ENCODE data around the gene MAP2K2. TPM values are rescaled to one million over a fixed set of nuclear protein-coding genes. Genes with fewer than 3 reads are reported as not detected.
A peak's percentile ranks its signal among the peaks of the same experiment; 100 is the strongest.

The MAP2K2 gene
- total and polyA plus RNA-seq, 9 of the 15 experiments (the other 6 are each of a cell fraction or from before 2014, with no cell fraction given) = 1.0 to 151 (median 58.3) TPM

DNA sequence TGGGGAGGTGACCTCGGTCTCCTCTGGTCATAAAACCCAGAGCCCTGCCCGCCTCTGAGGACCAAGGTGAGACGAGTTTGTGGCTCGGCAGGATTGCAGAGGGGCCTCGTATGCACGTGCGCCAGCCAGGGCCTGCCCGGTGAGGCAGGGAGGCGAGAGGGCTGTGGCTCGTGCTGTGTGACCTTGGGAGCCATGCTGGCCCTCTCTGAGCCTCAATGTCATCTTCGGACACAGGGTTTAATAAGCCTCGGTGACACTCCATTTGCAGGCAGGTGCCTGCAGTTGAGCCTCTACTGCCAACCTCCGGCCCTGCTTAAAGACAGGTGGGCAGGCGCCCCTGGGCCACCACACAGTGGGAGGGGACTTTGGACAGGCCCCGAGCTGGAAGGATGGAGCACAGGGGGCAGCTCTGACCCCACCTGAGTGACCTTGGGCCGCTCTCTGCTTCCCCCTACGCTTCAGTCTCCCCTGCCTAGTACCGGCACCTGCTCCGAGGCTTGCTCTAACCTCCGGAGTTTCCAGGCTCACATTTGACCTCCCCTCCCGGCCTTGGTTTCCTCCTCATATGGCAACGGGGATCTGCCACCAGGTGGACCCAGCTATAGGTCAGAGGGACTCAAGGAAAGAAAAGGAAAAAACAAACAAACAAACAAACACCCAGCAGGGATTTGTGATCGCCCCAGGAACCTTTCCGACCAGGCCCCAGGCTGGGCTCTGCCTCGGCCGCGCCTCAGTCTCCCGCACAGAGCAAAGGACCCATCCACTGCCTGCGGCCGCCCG lies 60.4 kb downstream of the MAP2K2 start:
- Histone ChIP-seq H3K27ac (ENCODE audit: extremely low read depth, low read depth, low read length) (peak overlapping the region; percentile 95), H3K27me3 (ENCODE audit: control insufficient read depth in 2 of 2, insufficient read depth in 2 of 2, low read length in 2 of 2) (no peaks in the 10 kb centered on the region), H3K9ac (ENCODE audit: insufficient read depth in 1 of 2, low read depth in 2 of 2, low read length in 2 of 2) (peak overlapping the region; percentile 89 to 95), H2AFZ (ENCODE audit: low read depth, low read length) (no peak overlapping the region), H3K4me2 (ENCODE audit: insufficient read depth, low read length) (peak overlapping the region; percentile 82), H3K4me3 (peak overlapping the region; percentile 95), H3K36me3 (ENCODE audit: control insufficient read depth, insufficient read depth, low read length) (peaks cover 57% of the 10 kb centered on the region; the same call in 2 of the 3 replicates), H3K79me2 (ENCODE audit: control insufficient read depth, insufficient read depth, low read length) (peaks cover 70% of the 10 kb centered on the region), H3K9me3 (replicated peaks; ENCODE audit: control insufficient read depth, insufficient read depth, low read depth, low read length) (no peaks in the 10 kb centered on the region), H3K4me1 (replicated peaks in 1 of 2; ENCODE audit: control insufficient read depth in 2 of 2, insufficient read depth in 2 of 2, low read length in 2 of 2) (peaks cover 41 to 87% of the 10 kb centered on the region in 2 experiments), H3K9me1 (ENCODE audit: control insufficient read depth, insufficient read depth, low read length) (peaks cover 18% of the 10 kb centered on the region), H4K20me1 (replicated peaks; ENCODE audit: control insufficient read depth, insufficient read depth, low read length) (peaks cover 55% of the 10 kb centered on the region)
- BruUV-seq (replicated peaks) = TSS peak; percentile 45
- in situ Hi-C loops (cut with MboI) (no loop called here), intact Hi-C loops (cut with micrococcal nuclease) (loop anchor here (10.0 kb wide), 1 partner anchor 121 kb away; the partner anchor contains the start of genes ANKRD24 and SIRT6)
- FAIRE-seq (peak; percentile 65), ATAC-seq (no peak), DNase-seq (ENCODE audit: extremely low read depth in 1 of 4, low spot score in 3 of 4) (peak in 1 of 4 experiments; percentile 41)
- WGBS (ENCODE audit: insufficient coverage, low coverage, missing lambda C conversion rate) = 32% methylated on average over 27 of the region's 31 CpGs
- CTCF ChIA-PET (ENCODE audit: low intra/inter-chr PET ratio) = no interaction called here
- POLR2A ChIA-PET = interaction anchor here (0.6 to 0.7 kb wide), 2 partner anchors 52 to 88 kb away, joined by 3 to 4 read pairs; no protein-coding TSS in a partner anchor
- TF ChIP-seq BDP1 (IDR thresholded peaks at IDR 0.05; ENCODE audit: insufficient read depth, insufficient read length) (no peak), RBBP5 (IDR thresholded peaks at IDR 0.05; ENCODE audit: borderline replicate concordance, insufficient read depth, low read length, poor library complexity, severe bottlenecking) (no peak), HDAC2 (IDR thresholded peaks at IDR 0.05) (0 out of 2 replicates have a peak, but pooled peaks have one; percentile 30), ADNP (tag; IDR thresholded peaks at IDR 0.05) (peak; percentile 54; the same call in 1 of the 2 replicates), CBFB (CRISPR knock-in tag; IDR thresholded peaks at IDR 0.05) (0 out of 2 replicates have a peak, but pooled peaks have one; percentile 5), ZBTB7A (IDR thresholded peaks at IDR 0.05; ENCODE audit: borderline replicate concordance, control insufficient read depth, low read depth, low read length) (peak; percentile 21; the same call in 1 of the 2 replicates), RCOR1 (IDR thresholded peaks at IDR 0.05; ENCODE audit: borderline replicate concordance in 1 of 2, low read depth in 2 of 2, low read length in 2 of 2) (peak in 1 of 2 experiments; percentile 77; a peak in 2 of 4 replicates), CHD2 (IDR thresholded peaks at IDR 0.05; ENCODE audit: low read depth, low read length) (no peak), CBX1 (IDR thresholded peaks at IDR 0.05; ENCODE audit: low read depth) (peak; percentile 82), POLR2G (IDR thresholded peaks at IDR 0.05; ENCODE audit: low read depth, low read length) (peak; percentile 62), ZFP30 (CRISPR knock-in tag; IDR thresholded peaks at IDR 0.05; ENCODE audit: borderline replicate concordance) (no peak), RBM22 (IDR thresholded peaks at IDR 0.05; ENCODE audit: low read depth, low read length, poor library complexity, severe bottlenecking) (peak; percentile 62), ESRRA (IDR thresholded peaks at IDR 0.05; ENCODE audit: borderline replicate concordance, low read depth) (peak; percentile 67)
- TF ChIP-seq, protein P1, sequence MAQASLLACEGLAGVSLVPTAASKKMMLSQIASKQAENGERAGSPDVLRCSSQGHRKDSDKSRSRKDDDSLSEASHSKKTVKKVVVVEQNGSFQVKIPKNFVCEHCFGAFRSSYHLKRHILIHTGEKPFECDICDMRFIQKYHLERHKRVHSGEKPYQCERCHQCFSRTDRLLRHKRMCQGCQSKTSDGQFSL (CRISPR knock-in tag; IDR thresholded peaks at IDR 0.05) = 0 out of 2 replicates have a peak, but pooled peaks have one; percentile 12
- TF ChIP-seq, protein P1 (tag; IDR thresholded peaks at IDR 0.05) = no peak
- TF ChIP-seq, protein P2, sequence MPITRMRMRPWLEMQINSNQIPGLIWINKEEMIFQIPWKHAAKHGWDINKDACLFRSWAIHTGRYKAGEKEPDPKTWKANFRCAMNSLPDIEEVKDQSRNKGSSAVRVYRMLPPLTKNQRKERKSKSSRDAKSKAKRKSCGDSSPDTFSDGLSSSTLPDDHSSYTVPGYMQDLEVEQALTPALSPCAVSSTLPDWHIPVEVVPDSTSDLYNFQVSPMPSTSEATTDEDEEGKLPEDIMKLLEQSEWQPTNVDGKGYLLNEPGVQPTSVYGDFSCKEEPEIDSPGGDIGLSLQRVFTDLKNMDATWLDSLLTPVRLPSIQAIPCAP (CRISPR knock-in tag; IDR thresholded peaks at IDR 0.05; ENCODE audit: borderline replicate concordance) = no peak
- TF ChIP-seq, protein P3, sequence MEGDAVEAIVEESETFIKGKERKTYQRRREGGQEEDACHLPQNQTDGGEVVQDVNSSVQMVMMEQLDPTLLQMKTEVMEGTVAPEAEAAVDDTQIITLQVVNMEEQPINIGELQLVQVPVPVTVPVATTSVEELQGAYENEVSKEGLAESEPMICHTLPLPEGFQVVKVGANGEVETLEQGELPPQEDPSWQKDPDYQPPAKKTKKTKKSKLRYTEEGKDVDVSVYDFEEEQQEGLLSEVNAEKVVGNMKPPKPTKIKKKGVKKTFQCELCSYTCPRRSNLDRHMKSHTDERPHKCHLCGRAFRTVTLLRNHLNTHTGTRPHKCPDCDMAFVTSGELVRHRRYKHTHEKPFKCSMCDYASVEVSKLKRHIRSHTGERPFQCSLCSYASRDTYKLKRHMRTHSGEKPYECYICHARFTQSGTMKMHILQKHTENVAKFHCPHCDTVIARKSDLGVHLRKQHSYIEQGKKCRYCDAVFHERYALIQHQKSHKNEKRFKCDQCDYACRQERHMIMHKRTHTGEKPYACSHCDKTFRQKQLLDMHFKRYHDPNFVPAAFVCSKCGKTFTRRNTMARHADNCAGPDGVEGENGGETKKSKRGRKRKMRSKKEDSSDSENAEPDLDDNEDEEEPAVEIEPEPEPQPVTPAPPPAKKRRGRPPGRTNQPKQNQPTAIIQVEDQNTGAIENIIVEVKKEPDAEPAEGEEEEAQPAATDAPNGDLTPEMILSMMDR (IDR thresholded peaks at IDR 0.05 in 2 of 3, conservative IDR thresholded peaks at IDR 0.05 in 1 of 3; ENCODE audit: insufficient read depth in 2 of 3, low read depth in 1 of 3, low read length in 3 of 3) = 0 out of 6 replicates have a peak, but pooled peaks of 1 of the 3 experiments have one; percentile 15
